K562 (cell line): ENCODE measurements around the gene CCDC97. TPM values are rescaled to one million over a fixed set of nuclear protein-coding genes. Genes with fewer than 3 reads are reported as not detected.

ENCODE experiments used
- CBX1 ChIP-seq: sonication (generic); IDR thresholded peaks from 2 replicates; pipeline ENCODE4 v1.6.1; 2016; ENCODE audit warnings: antibody characterized with exemption, low read depth, mild to moderate bottlenecking
- ETV1 ChIP-seq: fragments of 450-650 bp; conservative IDR thresholded peaks from 2 replicates; pipeline ENCODE4 v1.6.1; 2016; ENCODE audit warnings: missing genetic modification characterization, control low read depth, low read depth, missing compliant biosample characterization
- ETV6 ChIP-seq, 3 experiments: fragments of 150-350 bp in 1 of 3; sonication (generic) in 1 of 3; formaldehyde crosslinking in 1 of 3; IDR thresholded peaks; 2 replicates each; pipeline versions ENCODE4 v1.6.1 to v1.8.0; 2014 to 2022; ENCODE audit warnings: borderline replicate concordance in 2 of 3, low read depth in 2 of 3, antibody characterized with exemption in 1 of 3, low read length in 1 of 3, mild to moderate bottlenecking in 1 of 3, missing genetic modification reagents in 1 of 3
- POLR2AphosphoS2 ChIP-seq: IDR thresholded peaks from 2 replicates; pipeline ENCODE4 v1.6.1; 2012; ENCODE audit warnings: low read length, improper control_type of control experiment
- RB1 ChIP-seq: fragments of 450-650 bp; IDR thresholded peaks from 2 replicates; pipeline ENCODE4 v1.6.1; 2017; ENCODE audit warnings: low read depth, mild to moderate bottlenecking
- SUPT5H ChIP-seq: fragments of 450-650 bp; IDR thresholded peaks from 2 replicates; pipeline ENCODE4 v1.6.1; 2016
- ZNF133 ChIP-seq: fragments of 250-450 bp; sonication (Bioruptor Pico); IDR thresholded peaks from 2 replicates; pipeline ENCODE4 v1.4.0; 2020; ENCODE audit warnings: mild to moderate bottlenecking
- ZNF398 ChIP-seq: fragments of 250-450 bp; sonication (Bioruptor Pico); IDR thresholded peaks from 2 replicates; pipeline ENCODE4 v1.8.0; 2021; ENCODE audit warnings: moderate library complexity, mild to moderate bottlenecking, inconsistent platforms
- ZNF436 ChIP-seq: fragments of 250-450, 450-650 bp; sonication (Bioruptor Pico); formaldehyde crosslinking; IDR thresholded peaks from 2 replicates; pipeline ENCODE4 v1.7.0; 2020; ENCODE audit warnings: mild to moderate bottlenecking
- polyA plus RNA-seq, 8 experiments: library from polyadenylated mRNA; depleted of rRNA in 4 of 8; stranded (reverse) in 5 of 8; unstranded in 3 of 8; fragments of >200 nt; fragmentation: Nextera tagmentation in 2 of 8; fragmentation: Illumina TruSeq in 1 of 8; extraction: Ambion mirVana in 2 of 8; extraction: Trizol in 1 of 8; gene quantifications; 2 replicates each; pipeline versions ENCODE4 v1.2.1 to v1.2.3, GENCODE V29; 2011 to 2014; ENCODE audit warnings: inconsistent platforms in 1 of 8, missing spikeins in 1 of 8
- total RNA-seq, 7 experiments: library from RNA; depleted of rRNA in 6 of 7; stranded (reverse); fragments of >200 nt in 6 of 7; fragmentation: Illumina TruSeq in 2 of 7; extraction: Trizol in 2 of 7; gene quantifications; 2 replicates each; pipeline versions ENCODE4 v1.2.1 to v1.2.3, GENCODE V29; 2011 to 2021; ENCODE audit warnings: low replicate concordance in 1 of 7

The CCDC97 gene
- total and polyA plus RNA-seq, 9 of the 15 experiments (the other 6 are each of a cell fraction or from before 2014, with no cell fraction given) = 0.60 to 16.5 (median 7.0) TPM

GRCh38 chr19:41327076-41327575 is 17.2 kb downstream of the CCDC97 start (continued):
- no peak for TF ChIP-seq ZNF398 (CRISPR knock-in tag)
- peak; percentile 79 for TF ChIP-seq ETV1 (tag)
- 0 out of 4 replicates have a peak, but pooled peaks of 1 of the 2 experiments have one; percentile 7 for TF ChIP-seq ETV6 (IDR thresholded peaks at IDR 0.05; ENCODE audit: borderline replicate concordance in 1 of 2, low read depth in 2 of 2, low read length in 1 of 2)
- TF ChIP-seq ETV6 (CRISPR knock-in tag; IDR thresholded peaks at IDR 0.05; ENCODE audit: borderline replicate concordance) = no peak
- TF ChIP-seq SUPT5H = peak; percentile 36
- TF ChIP-seq CBX1 = no peak
- TF ChIP-seq ZNF133 = no peak
- no peak for TF ChIP-seq RB1
- TF ChIP-seq POLR2AphosphoS2 = no peak
- no peak for TF ChIP-seq ZNF436 (CRISPR knock-in tag)
- TF ChIP-seq, all 486 proteins: peak for 7
